ENCODE measurements around the gene DNAJC21. TPM values are rescaled to one million over a fixed set of nuclear protein-coding genes. Genes with fewer than 3 reads are reported as not detected.
"Not testable (repeated sequence)": the region's sequence is repeated elsewhere in the genome, so short reads cannot be mapped to it uniquely, and the experiment has no call there.

The DNAJC21 gene
- total RNA-seq, 1 donor = 32.2 TPM

DNA sequence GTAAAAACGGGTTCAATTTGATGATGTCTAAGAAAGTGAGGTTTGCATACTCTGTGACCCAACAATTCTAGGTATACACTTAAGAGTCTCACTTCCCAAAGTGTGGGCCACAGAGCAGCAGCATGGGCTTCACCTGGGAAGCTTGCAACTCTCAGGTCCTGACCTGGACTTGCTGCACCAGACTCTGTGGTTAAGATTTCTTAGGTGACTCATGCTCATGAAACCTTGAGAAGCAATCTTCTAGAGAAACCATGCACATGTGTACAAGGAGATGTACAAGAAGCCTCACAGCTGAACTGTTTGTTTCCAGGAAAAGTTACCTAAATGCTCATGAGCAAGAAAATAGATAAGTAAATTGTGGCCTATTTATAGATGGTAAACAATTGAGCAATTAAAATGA, 30.0 kb downstream of the DNAJC21 start:
- Histone ChIP-seq H3K27ac (ENCODE audit: low read depth, low read length) (no peak overlapping the region), H3K79me2 (ENCODE audit: insufficient read depth, low read length) (no peaks in the 10 kb centered on the region), H3K4me3 (ENCODE audit: insufficient read depth, low read length) (no peak overlapping the region), H4K20me1 (ENCODE audit: insufficient read depth, low read length) (no peaks in the 10 kb centered on the region), H3K27me3 (ENCODE audit: insufficient read depth, low read length) (no peaks in the 10 kb centered on the region), H3K9me3 (ENCODE audit: low read depth, low read length) (no peaks in the 10 kb centered on the region), H3K4me2 (ENCODE audit: insufficient read depth, low read length) (no peak overlapping the region), H2AFZ (ENCODE audit: low read length) (no peak overlapping the region), H3K36me3 (ENCODE audit: insufficient read depth, low read length) (peaks cover 12% of the 10 kb centered on the region), H3K4me1 (ENCODE audit: insufficient read depth, low read length) (no peaks in the 10 kb centered on the region)
- DNase-seq (ENCODE audit: insufficient read length, low spot score, missing footprints) = no peak
- TF ChIP-seq, protein P1, sequence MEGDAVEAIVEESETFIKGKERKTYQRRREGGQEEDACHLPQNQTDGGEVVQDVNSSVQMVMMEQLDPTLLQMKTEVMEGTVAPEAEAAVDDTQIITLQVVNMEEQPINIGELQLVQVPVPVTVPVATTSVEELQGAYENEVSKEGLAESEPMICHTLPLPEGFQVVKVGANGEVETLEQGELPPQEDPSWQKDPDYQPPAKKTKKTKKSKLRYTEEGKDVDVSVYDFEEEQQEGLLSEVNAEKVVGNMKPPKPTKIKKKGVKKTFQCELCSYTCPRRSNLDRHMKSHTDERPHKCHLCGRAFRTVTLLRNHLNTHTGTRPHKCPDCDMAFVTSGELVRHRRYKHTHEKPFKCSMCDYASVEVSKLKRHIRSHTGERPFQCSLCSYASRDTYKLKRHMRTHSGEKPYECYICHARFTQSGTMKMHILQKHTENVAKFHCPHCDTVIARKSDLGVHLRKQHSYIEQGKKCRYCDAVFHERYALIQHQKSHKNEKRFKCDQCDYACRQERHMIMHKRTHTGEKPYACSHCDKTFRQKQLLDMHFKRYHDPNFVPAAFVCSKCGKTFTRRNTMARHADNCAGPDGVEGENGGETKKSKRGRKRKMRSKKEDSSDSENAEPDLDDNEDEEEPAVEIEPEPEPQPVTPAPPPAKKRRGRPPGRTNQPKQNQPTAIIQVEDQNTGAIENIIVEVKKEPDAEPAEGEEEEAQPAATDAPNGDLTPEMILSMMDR (IDR thresholded peaks at IDR 0.05; ENCODE audit: extremely low read depth, low read depth, low read length) = no peak

DNA sequence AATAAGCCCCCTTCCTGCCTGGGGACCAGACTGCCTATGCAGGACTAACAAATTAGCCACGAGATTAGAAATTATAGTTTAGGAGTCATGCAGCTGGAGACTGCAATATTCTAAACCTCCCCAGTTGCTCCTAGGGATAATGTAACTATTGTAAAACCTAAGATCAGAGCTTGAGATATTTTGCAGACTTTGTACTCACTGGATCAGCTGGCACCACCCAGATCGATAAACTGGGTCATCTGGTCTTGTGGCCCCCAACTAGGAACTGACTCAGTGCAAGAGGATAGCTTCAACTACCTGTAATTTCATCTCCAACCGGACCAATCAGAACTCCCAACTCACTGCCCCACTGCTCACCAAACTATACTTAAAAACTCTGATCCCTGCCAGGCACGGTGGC, 38.2 kb downstream of the DNAJC21 start:
- DNase-seq (ENCODE audit: insufficient read length, low spot score, missing footprints) = no peak
- Histone ChIP-seq H3K4me3 (ENCODE audit: insufficient read depth, low read length) (no peak overlapping the region), H3K4me1 (ENCODE audit: insufficient read depth, low read length) (no peaks in the 10 kb centered on the region), H3K4me2 (ENCODE audit: insufficient read depth, low read length) (no peak overlapping the region), H3K27me3 (ENCODE audit: insufficient read depth, low read length) (no peaks in the 10 kb centered on the region), H3K36me3 (ENCODE audit: insufficient read depth, low read length) (no peaks in the 10 kb centered on the region), H3K27ac (ENCODE audit: low read depth, low read length) (no peak overlapping the region), H3K79me2 (ENCODE audit: insufficient read depth, low read length) (no peaks in the 10 kb centered on the region), H3K9me3 (ENCODE audit: low read depth, low read length) (no peaks in the 10 kb centered on the region), H2AFZ (ENCODE audit: low read length) (no peak overlapping the region), H4K20me1 (ENCODE audit: insufficient read depth, low read length) (no peaks in the 10 kb centered on the region)
- TF ChIP-seq, protein P1 (IDR thresholded peaks at IDR 0.05; ENCODE audit: extremely low read depth, low read depth, low read length) = no peak

DNA sequence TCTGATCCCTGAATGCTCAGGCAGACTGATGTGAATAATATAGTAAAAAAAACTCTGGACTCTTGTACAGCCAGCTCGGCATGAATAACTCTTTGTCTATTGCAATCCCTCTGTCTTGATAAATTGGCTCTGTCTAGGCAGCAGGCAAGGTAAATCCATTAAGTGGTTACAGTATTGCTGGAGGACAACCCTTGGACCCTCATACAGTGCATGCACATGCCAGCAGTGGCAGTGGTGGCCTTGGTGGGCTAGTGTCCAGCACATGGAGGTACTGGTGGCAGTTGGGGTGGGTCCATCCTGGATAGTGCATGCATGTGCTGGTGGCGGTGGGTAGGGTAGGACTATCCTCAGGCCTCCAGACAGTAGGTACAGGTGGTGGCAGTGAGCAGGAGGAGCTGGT, 38.9 kb downstream of the DNAJC21 start:
- Histone ChIP-seq H3K4me2 (ENCODE audit: insufficient read depth, low read length) (no peak overlapping the region), H3K27ac (ENCODE audit: low read depth, low read length) (no peak overlapping the region), H3K4me3 (ENCODE audit: insufficient read depth, low read length) (no peak overlapping the region), H3K4me1 (ENCODE audit: insufficient read depth, low read length) (no peaks in the 10 kb centered on the region), H3K9me3 (ENCODE audit: low read depth, low read length) (no peaks in the 10 kb centered on the region), H4K20me1 (ENCODE audit: insufficient read depth, low read length) (no peaks in the 10 kb centered on the region), H2AFZ (ENCODE audit: low read length) (no peak overlapping the region), H3K79me2 (ENCODE audit: insufficient read depth, low read length) (no peaks in the 10 kb centered on the region), H3K27me3 (ENCODE audit: insufficient read depth, low read length) (no peaks in the 10 kb centered on the region), H3K36me3 (ENCODE audit: insufficient read depth, low read length) (no peaks in the 10 kb centered on the region)
- DNase-seq (ENCODE audit: insufficient read length, low spot score, missing footprints) = no peak
- TF ChIP-seq, protein P1 (IDR thresholded peaks at IDR 0.05; ENCODE audit: extremely low read depth, low read depth, low read length) = no peak

DNA sequence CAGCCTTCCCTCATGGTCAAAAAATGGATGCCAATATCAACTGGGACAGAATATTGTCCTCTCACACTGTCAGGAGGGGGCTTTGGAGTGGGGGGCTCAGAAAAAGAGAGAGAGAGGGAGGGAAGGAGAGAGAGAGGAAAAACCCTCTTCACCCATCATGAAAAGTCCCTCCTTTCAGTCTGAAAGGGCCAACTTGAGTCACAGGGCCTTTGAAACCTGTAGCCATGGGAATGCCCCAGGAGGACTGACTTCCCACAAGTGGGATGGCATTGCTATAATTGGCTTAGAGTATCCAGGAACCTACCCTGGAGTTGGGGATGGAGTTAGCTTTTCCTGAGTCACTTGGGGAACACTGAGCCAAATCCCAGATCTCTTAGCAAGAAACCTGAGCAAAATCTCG, 41.2 kb downstream of the DNAJC21 start:
- H3K4me3 ChIP-seq (ENCODE audit: insufficient read depth, low read length) = no peak overlapping the region
- no peaks in the 10 kb centered on the region for H4K20me1 ChIP-seq (ENCODE audit: insufficient read depth, low read length)
- H3K27me3 ChIP-seq (ENCODE audit: insufficient read depth, low read length) = no peaks in the 10 kb centered on the region
- TF ChIP-seq, protein P1 (IDR thresholded peaks at IDR 0.05; ENCODE audit: extremely low read depth, low read depth, low read length) = no peak
- no peaks in the 10 kb centered on the region for H3K9me3 ChIP-seq (ENCODE audit: low read depth, low read length)
- no peaks in the 10 kb centered on the region for H3K4me1 ChIP-seq (ENCODE audit: insufficient read depth, low read length)
- H2AFZ ChIP-seq (ENCODE audit: low read length) = no peak overlapping the region
- H3K79me2 ChIP-seq (ENCODE audit: insufficient read depth, low read length) = no peaks in the 10 kb centered on the region
- no peak overlapping the region for H3K4me2 ChIP-seq (ENCODE audit: insufficient read depth, low read length)
- DNase-seq (ENCODE audit: insufficient read length, low spot score, missing footprints) = no peak
- no peak overlapping the region for H3K27ac ChIP-seq (ENCODE audit: low read depth, low read length)
- no peaks in the 10 kb centered on the region for H3K36me3 ChIP-seq (ENCODE audit: insufficient read depth, low read length)

DNA sequence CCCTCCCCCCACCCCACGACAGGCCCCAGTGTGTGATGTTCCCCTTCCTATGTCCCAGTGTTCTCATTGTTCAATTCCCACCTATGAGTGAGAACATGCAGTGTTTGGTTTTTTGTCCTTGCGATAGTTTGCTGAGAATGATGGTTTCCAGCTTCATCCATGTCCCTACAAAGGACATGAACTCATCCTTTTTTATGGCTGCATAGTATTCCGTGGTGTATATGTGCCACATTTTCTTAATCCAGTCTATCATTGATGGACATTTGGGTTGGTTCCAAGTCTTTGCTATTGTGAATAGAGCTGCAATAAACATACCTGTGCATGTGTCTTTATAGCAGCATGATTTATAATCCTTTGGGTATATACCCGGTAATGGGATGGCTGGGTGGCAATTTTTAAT, 42.3 kb downstream of the DNAJC21 start:
- H3K36me3 ChIP-seq (ENCODE audit: insufficient read depth, low read length); H3K27me3 ChIP-seq (ENCODE audit: insufficient read depth, low read length); H3K4me1 ChIP-seq (ENCODE audit: insufficient read depth, low read length); H3K27ac ChIP-seq (ENCODE audit: low read depth, low read length); H3K79me2 ChIP-seq (ENCODE audit: insufficient read depth, low read length); H3K4me2 ChIP-seq (ENCODE audit: insufficient read depth, low read length); H3K4me3 ChIP-seq (ENCODE audit: insufficient read depth, low read length); DNase-seq (ENCODE audit: insufficient read length, low spot score, missing footprints); H3K9me3 ChIP-seq (ENCODE audit: low read depth, low read length); H2AFZ ChIP-seq (ENCODE audit: low read length); H4K20me1 ChIP-seq (ENCODE audit: insufficient read depth, low read length): not testable (repeated sequence)

All from osteoblast (primary cell).